PC-9 (cell line): ENCODE results near the gene SPATA31C1.

Experiments used
- CTCF ChIP-seq: fragments of 200-600 bp; sonication (generic); conservative IDR thresholded peaks from 2 replicates; pipeline ENCODE4 v1.6.1; 2017; ENCODE audit warnings: mixed run types, antibody characterized with exemption, mild to moderate bottlenecking, moderate library complexity
- EZH2 ChIP-seq: fragments of 200-600 bp; sonication (generic); IDR thresholded peaks from 2 replicates; pipeline ENCODE4 v1.8.0; 2017; ENCODE audit warnings: antibody characterized with exemption, low read depth

- TF ChIP-seq CTCF (no peak), EZH2 (no peak)
Observed at GRCh38 chr9:87894998-87895625, 22.6 kb upstream of the SPATA31C1 start.
